Transverse colon (tissue), 4 donors: ENCODE measurements around the gene ZRANB3.

Experiments
- POLR2A ChIP-seq: fragments of 450-650 bp; IDR thresholded peaks from one replicate; pipeline ENCODE4 v1.6.1; 2016; ENCODE audit warnings: antibody characterized with exemption, mild to moderate bottlenecking, moderate library complexity
- POLR2AphosphoS5 ChIP-seq, 3 donors: sonication (generic); formaldehyde crosslinking; IDR thresholded peaks; one replicate each; pipeline ENCODE4 v1.6.1; 2016; ENCODE audit warnings: antibody characterized with exemption in 3 of 3
- TF ChIP-seq, protein P1 (sequence below), 5 experiments: fragments of 200-600 bp in 3 of 5; fragments of 450-650 bp in 2 of 5; sonication (generic) in 3 of 5; IDR thresholded peaks; 1 replicate in 2 of 5; 2 replicates in 3 of 5; pipeline ENCODE4 v1.5.1; 2016 to 2017; ENCODE audit warnings: antibody characterized with exemption in 5 of 5, inconsistent platforms in 3 of 5, mild to moderate bottlenecking in 2 of 5, moderate library complexity in 1 of 5

DNA sequence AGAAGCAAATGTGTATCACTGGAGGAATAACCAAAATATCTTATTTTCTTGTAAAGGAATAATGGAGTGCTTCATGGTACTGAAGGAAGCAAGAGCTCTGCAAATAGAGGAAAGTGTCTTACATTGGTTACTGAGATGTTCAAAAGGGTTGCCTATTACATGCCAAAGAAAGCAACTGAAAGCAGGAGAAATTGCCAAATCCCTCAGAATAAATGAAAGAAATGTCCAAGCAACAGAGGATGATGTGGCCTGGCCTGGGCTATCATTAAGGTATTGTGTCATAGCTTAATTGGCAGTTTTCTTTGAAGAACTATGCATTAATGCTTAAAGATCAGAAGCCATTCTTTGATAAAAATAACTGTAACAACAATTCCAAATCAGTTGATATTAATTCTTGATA lies 305.2 kb downstream of the ZRANB3 start:
- TF ChIP-seq, protein P1, sequence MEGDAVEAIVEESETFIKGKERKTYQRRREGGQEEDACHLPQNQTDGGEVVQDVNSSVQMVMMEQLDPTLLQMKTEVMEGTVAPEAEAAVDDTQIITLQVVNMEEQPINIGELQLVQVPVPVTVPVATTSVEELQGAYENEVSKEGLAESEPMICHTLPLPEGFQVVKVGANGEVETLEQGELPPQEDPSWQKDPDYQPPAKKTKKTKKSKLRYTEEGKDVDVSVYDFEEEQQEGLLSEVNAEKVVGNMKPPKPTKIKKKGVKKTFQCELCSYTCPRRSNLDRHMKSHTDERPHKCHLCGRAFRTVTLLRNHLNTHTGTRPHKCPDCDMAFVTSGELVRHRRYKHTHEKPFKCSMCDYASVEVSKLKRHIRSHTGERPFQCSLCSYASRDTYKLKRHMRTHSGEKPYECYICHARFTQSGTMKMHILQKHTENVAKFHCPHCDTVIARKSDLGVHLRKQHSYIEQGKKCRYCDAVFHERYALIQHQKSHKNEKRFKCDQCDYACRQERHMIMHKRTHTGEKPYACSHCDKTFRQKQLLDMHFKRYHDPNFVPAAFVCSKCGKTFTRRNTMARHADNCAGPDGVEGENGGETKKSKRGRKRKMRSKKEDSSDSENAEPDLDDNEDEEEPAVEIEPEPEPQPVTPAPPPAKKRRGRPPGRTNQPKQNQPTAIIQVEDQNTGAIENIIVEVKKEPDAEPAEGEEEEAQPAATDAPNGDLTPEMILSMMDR (IDR thresholded peaks at IDR 0.05), result no peak
- no peak for TF ChIP-seq POLR2A
- no peak for TF ChIP-seq POLR2AphosphoS5 (IDR thresholded peaks at IDR 0.05)
